ENCODE measurements around the gene SH3GL1. TPM values are rescaled to one million over a fixed set of nuclear protein-coding genes. Genes with fewer than 3 reads are reported as not detected.

The SH3GL1 gene
- polyA plus RNA-seq, 1 donor = 120 TPM

DNA sequence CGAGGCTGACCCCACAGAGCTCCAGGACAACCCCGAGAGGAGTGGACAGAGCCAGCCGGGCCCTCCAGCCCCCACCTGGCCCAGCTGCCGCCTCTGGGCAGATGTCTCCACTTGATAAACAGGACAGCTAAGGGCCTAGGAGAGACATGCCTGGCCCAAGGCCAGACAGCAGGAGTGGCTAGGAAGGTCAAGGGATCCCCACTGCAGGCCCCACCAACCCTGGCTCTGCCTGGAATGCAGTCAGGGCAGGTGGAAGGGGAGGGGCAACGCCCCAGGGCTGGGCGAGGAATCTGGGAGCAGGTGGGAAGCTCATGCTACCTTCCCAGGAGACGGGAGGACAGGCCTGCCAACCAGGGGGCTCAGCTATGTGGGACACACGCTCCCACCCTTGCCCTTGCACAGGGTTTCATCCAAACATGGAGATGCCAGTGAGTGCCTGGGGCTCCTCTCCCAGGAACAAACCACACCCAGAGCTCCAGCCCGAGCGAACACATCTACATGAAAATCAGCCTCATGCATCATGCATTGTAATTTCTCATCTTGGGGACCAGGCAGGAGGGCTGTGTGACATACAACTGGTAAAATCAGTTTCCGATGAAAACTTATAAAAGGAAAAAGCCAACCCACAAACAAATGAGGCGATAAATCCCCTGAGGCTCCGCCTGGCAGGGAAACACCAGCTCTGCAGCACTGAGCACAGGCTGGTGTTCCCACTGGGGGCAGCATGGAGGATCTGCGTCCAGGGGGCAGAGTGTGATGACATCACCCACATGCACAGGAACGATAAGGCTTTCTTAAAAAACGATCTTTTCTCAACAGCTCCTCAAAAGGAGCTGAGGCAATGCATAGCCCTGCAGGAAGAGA is 25.0 kb downstream of the SH3GL1 start:
- Histone ChIP-seq H3K36me3 (ENCODE audit: control insufficient read depth, insufficient read depth, low read length) (peaks cover 43% of the 10 kb centered on the region), H3K27me3 (ENCODE audit: control insufficient read depth, insufficient read depth, low read length) (no peaks in the 10 kb centered on the region), H3K27ac (ENCODE audit: low read length) (peak overlapping the region; percentile 95), H3K4me3 (ENCODE audit: low read length) (no peak overlapping the region), H3K9me3 (ENCODE audit: control insufficient read depth, low read depth, low read length) (peaks cover 3% of the 10 kb centered on the region), H3K4me1 (ENCODE audit: control insufficient read depth, insufficient read depth, low read length) (peaks cover 90% of the 10 kb centered on the region)
- DNase-seq = peak; percentile 95
- no CpG with 5 or more reads among the region's 16 CpGs for WGBS (ENCODE audit: insufficient coverage, low lambda C conversion rate)

DNA sequence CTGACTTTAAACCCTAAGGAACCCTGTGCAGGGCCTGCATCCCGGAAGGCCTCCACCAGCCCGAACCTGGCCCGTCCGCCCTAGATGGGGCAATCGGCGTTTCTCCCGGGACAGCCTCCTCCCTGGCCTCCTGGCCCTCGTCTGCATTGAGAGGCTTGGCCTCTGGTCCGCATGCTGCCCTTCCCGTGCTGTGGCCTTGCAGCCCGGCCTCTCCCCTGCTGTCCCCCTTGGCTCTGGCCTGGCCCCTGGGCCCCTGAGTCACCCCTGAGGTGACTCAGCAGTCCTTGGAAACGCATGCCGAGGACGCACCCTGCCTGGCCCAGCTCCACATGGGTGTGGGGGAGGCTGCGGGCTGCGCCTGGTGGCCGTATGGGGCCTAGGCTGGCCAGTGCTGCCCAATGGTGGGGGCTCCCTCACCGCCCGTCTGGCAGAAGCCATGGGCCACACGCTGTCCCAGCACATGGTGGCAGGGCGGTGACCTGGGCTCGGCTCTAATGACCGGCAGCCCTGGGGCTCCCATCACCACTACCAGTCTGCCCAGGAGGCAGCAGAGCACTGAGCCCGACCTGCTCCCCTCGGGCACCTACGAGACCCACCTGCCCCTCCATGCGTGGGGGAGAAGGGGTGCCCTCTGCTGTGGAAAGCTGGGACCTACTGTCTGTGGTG is 25.7 kb downstream of the SH3GL1 start:
- DNase-seq = peak; percentile 93 to 94

GRCh38 chr19:4373601-4374497 is 26.5 kb downstream of the SH3GL1 start:
- peaks cover 94% of the 10 kb centered on the region for H3K4me1 ChIP-seq (ENCODE audit: control insufficient read depth, insufficient read depth, low read length)
- no CpG with 5 or more reads among the region's 25 CpGs for WGBS (ENCODE audit: insufficient coverage, low lambda C conversion rate)
- H3K9me3 ChIP-seq (ENCODE audit: control insufficient read depth, low read depth, low read length) = peaks cover 3% of the 10 kb centered on the region
- no peak overlapping the region for H3K4me3 ChIP-seq (ENCODE audit: low read length)
- peak overlapping the region; percentile 95 for H3K27ac ChIP-seq (ENCODE audit: low read length)
- DNase-seq = no peak
- H3K36me3 ChIP-seq (ENCODE audit: control insufficient read depth, insufficient read depth, low read length) = peaks cover 37% of the 10 kb centered on the region
- no peaks in the 10 kb centered on the region for H3K27me3 ChIP-seq (ENCODE audit: control insufficient read depth, insufficient read depth, low read length)

More for the DNA sequence above, 25.7 kb downstream of the SH3GL1 start:
- peaks cover 92% of the 10 kb centered on the region for H3K4me1 ChIP-seq (ENCODE audit: control insufficient read depth, insufficient read depth, low read length)
- H3K4me3 ChIP-seq (ENCODE audit: low read length) = no peak overlapping the region
- H3K27me3 ChIP-seq (ENCODE audit: control insufficient read depth, insufficient read depth, low read length) = no peaks in the 10 kb centered on the region
- H3K36me3 ChIP-seq (ENCODE audit: control insufficient read depth, insufficient read depth, low read length) = peaks cover 38% of the 10 kb centered on the region
- H3K27ac ChIP-seq (ENCODE audit: low read length) = peak overlapping the region; percentile 95
- WGBS (ENCODE audit: insufficient coverage, low lambda C conversion rate) = 80% methylated on average over 2 of the region's 27 CpGs
- H3K9me3 ChIP-seq (ENCODE audit: control insufficient read depth, low read depth, low read length) = peaks cover 3% of the 10 kb centered on the region

GRCh38 chr19:4373013-4373367 is 27.4 kb downstream of the SH3GL1 start:
- no peak for DNase-seq
- Histone ChIP-seq H3K9me3 (ENCODE audit: control insufficient read depth, low read depth, low read length) (peaks cover 3% of the 10 kb centered on the region), H3K36me3 (ENCODE audit: control insufficient read depth, insufficient read depth, low read length) (peaks cover 38% of the 10 kb centered on the region), H3K4me1 (ENCODE audit: control insufficient read depth, insufficient read depth, low read length) (peaks cover 93% of the 10 kb centered on the region), H3K27me3 (ENCODE audit: control insufficient read depth, insufficient read depth, low read length) (no peaks in the 10 kb centered on the region), H3K27ac (ENCODE audit: low read length) (peak overlapping the region; percentile 95), H3K4me3 (ENCODE audit: low read length) (no peak overlapping the region)
- no CpG with 5 or more reads among the region's 8 CpGs for WGBS (ENCODE audit: insufficient coverage, low lambda C conversion rate)

- Histone ChIP-seq H3K27ac (ENCODE audit: low read length) (peak overlapping the region; percentile 95), H3K4me3 (ENCODE audit: low read length) (no peak overlapping the region), H3K36me3 (ENCODE audit: control insufficient read depth, insufficient read depth, low read length) (peaks cover 39% of the 10 kb centered on the region), H3K27me3 (ENCODE audit: control insufficient read depth, insufficient read depth, low read length) (no peaks in the 10 kb centered on the region), H3K9me3 (ENCODE audit: control insufficient read depth, low read depth, low read length) (peaks cover 3% of the 10 kb centered on the region), H3K4me1 (ENCODE audit: control insufficient read depth, insufficient read depth, low read length) (peaks cover 92% of the 10 kb centered on the region)
- DNase-seq = no peak
- WGBS (ENCODE audit: insufficient coverage, low lambda C conversion rate) = no CpG with 5 or more reads among the region's 22 CpGs
These were observed 28.0 kb downstream of the SH3GL1 start for GRCh38 chr19:4372165-4373012.

DNA sequence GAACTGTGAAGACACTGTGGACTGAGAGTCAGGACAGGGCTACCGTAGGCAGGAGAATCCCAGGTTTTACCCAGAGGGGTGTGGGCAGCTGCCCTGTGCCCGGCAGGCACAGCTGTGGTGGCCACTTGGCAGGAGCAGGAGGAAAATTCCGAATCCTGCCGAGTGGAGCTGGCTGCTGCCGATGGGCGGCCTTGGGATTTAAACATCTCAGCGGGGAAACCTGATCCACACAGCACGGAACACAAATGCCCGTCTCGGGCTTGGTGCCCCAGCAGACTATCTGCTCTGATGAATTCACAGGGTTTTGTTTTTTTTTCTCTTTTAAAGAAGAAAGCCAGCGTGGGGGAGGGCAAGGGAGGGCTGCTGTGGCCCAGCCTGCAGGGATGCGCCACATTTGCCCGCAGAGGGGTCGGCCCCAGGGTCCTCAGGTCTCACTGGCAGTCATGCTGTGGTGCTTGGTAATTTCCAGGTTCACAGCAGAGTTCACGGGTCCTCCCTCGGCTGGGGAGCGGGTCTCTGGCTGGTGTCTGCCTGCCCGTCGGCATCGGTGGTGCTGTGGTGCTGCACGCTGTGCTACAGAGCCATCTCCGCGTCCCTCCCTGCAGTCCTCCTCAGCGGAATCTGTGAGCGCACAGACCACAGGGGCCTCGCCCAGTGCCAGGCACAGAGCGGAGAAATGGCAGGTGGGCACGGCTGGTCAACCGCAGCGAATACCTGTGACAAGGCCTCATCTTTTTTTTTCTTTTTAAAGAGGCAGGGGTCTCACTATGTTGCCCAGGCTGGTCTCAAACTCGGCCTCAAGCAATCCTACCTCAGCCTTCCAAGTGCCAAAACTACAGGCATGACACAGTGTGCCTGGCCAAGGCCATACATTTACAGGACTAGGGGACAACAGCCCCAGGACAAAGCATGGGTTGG is 28.8 kb downstream of the SH3GL1 start:
- no CpG with 5 or more reads among the region's 31 CpGs for WGBS (ENCODE audit: insufficient coverage, low lambda C conversion rate)
- DNase-seq = no peak
- Histone ChIP-seq H3K36me3 (ENCODE audit: control insufficient read depth, insufficient read depth, low read length) (peaks cover 40% of the 10 kb centered on the region), H3K4me3 (ENCODE audit: low read length) (no peak overlapping the region), H3K4me1 (ENCODE audit: control insufficient read depth, insufficient read depth, low read length) (peaks cover 83% of the 10 kb centered on the region), H3K27ac (ENCODE audit: low read length) (no peak overlapping the region), H3K27me3 (ENCODE audit: control insufficient read depth, insufficient read depth, low read length) (no peaks in the 10 kb centered on the region), H3K9me3 (ENCODE audit: control insufficient read depth, low read depth, low read length) (peaks cover 3% of the 10 kb centered on the region)

DNA sequence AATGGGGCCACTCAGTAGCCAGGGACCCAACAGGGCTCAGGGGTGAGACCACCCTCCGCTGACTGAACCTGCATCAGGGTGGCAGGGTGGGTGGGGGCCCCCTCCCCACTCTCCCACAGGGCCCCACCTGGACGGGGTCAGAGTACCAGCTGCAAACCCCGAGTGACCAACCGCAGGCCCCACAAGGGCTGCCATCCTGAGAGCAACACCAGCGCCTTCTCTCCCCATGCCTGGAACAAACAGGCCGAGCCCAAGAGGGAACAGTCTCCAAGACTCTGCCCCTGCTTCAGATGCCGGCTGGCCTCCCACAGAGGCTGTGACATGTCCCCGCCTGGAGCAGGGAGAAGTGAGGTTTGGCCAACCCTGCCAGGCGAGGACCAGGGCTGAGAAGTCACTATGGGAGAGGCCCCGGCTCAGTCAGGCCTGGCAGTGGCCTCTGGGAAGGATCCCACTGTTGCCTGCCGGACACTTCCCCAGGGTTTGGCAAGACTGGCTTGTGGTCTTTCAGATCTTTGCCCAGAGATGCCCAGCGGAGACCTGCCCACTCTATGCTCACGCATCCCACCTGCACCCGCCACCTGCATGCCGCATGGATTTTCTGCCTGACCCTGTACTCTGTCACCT is 29.8 kb downstream of the SH3GL1 start:
- no peak overlapping the region for H3K27ac ChIP-seq (ENCODE audit: low read length)
- no peak overlapping the region for H3K4me3 ChIP-seq (ENCODE audit: low read length)
- peaks cover 3% of the 10 kb centered on the region for H3K9me3 ChIP-seq (ENCODE audit: control insufficient read depth, low read depth, low read length)
- H3K4me1 ChIP-seq (ENCODE audit: control insufficient read depth, insufficient read depth, low read length) = peaks cover 73% of the 10 kb centered on the region
- no peak for DNase-seq
- no peaks in the 10 kb centered on the region for H3K27me3 ChIP-seq (ENCODE audit: control insufficient read depth, insufficient read depth, low read length)
- peaks cover 49% of the 10 kb centered on the region for H3K36me3 ChIP-seq (ENCODE audit: control insufficient read depth, insufficient read depth, low read length)
- no CpG with 5 or more reads among the region's 15 CpGs for WGBS (ENCODE audit: insufficient coverage, low lambda C conversion rate)

DNA sequence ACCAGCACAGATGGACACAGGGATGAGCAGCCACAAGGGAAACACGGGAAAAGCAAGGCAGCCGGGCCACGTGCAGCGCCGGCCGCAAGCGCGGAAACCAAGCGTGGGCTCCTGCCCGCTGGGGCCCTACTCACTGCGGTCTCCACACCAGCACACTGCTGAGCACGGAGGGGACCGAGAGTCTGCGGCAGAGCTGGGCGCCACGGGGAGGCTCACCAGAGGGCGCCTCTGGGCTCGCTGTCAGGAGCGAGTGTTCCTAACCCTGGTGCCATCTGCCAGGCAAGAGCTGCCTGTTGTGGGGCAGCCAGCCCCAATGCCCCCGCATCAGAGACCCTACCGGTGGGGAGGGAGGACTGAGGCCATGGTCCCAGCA is 30.5 kb downstream of the SH3GL1 start:
- Histone ChIP-seq H3K4me3 (ENCODE audit: low read length) (no peak overlapping the region), H3K36me3 (ENCODE audit: control insufficient read depth, insufficient read depth, low read length) (peaks cover 55% of the 10 kb centered on the region), H3K4me1 (ENCODE audit: control insufficient read depth, insufficient read depth, low read length) (peaks cover 66% of the 10 kb centered on the region), H3K27ac (ENCODE audit: low read length) (peak overlapping the region; percentile 78), H3K9me3 (ENCODE audit: control insufficient read depth, low read depth, low read length) (peaks cover 3% of the 10 kb centered on the region), H3K27me3 (ENCODE audit: control insufficient read depth, insufficient read depth, low read length) (no peaks in the 10 kb centered on the region)
- DNase-seq = no peak
- no CpG with 5 or more reads among the region's 21 CpGs for WGBS (ENCODE audit: insufficient coverage, low lambda C conversion rate)

Measured in large intestine (tissue), 3 donors.